HG02970 (cell line): ENCODE data around the gene SYCE1.

Experiments used
- ATAC-seq: cut with Tn5 transposase; IDR thresholded peaks from one replicate; pipeline ENCODE4 v1.9.1; 2021; ENCODE audit warnings: mild to moderate bottlenecking, moderate library complexity, moderate number of reproducible peaks; ENCODE audit not compliant: unreplicated experiment, low FRiP score

Gene SYCE1

DNA sequence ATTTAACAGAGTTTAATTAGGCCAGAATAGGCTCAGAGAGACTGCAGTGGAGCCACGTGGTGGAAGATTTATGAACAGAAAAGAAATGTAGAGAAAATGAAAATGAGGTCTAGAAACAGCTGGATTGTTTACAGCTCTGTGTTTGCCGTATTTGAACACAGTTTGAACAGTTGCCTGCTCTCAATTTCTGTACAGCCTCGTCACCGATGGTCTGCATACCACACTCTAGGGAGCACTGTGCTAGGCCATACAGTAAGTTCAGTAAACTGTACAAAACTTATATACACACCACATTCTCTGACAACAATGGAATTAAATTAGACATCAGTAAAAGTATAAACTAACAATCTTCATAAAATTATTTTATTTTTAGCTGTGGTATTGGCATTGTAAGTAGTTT, 49.3 kb downstream of the SYCE1 start:
- no peak for ATAC-seq

DNA sequence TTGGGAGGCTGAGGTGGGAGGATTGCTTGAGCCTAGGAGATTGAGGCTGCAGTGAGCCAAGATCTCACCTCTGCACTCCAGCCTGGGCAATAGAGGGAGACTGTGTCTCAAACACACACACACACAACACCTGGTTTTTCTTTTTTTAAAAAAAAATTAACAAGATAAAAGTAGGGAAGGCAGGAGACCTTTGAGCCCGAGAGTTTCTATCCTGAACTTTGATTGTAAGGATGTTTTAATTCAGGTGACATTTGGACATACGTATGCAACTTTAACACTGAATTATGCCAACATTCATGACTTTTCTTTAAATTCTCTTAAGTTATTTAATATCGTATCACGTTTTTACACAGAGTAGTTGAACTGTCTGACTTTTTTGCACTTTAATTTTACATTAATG, 49.9 kb downstream of the SYCE1 start:
- no peak for ATAC-seq

DNA sequence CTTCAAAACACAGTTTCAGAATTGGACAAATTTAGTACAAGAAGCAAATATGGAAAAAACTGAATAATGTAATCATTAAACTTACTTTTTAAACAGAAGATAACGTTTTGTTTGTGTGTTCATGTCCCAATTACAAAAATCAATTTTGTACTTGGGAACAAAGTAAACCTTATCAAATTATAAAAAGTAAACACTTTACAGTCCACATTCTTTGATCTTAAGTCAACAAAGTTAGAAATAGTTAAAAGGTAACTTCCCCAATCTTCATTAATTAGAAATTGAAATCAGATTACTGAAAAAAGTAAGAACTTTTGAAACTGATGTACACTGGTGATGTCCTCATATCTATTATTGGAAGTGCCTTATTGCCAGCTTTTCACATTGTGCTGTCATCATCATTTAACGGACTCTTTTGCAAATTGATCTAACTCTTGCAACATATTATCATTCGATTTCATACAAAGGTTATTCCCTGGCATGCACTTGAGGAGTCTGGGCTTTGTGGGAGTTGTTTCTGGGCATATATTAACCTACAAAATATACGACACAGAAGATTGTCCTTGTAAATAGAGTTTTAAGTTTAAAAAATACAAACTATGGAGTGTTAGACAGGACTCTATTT, 53.4 kb downstream of the SYCE1 start:
- ATAC-seq = no peak

DNA sequence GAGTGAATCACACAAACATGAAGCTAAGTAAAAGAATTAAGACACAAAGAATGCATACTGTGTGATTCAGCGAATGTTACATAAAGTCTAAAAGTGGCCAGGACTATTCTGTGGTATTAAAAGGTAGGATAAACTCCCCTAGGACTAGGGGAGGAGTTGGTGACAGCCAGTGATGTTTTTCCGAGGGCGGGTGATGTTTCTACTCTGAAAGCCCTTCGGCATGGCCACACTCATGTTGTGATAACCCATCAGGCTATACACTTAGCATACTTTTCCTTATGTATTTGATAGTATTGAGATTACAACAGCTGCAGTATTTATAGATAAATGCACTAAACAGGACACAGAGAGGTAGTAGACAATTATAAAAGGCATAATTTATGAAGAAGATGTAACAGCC, 54.0 kb downstream of the SYCE1 start:
- ATAC-seq = no peak

DNA sequence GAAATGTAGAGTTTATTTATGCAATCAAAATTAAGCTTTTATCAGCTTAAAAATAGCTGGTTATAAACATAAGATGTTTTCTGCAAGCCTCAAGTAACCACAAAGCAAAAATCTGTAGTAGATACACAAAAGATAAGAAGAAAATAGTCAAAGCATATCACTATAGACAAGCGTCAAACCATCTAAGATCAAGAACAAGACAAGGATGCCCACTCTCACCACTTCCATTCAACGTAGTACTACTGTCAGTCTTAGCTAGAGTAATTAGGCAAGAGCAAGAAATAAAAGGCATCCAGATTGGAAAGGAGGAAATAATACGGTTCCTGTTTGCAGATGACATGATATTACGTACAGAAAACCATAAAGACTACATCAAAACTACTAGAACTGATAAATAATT, 55.7 kb downstream of the SYCE1 start:
- no peak for ATAC-seq
